Measurements from ENCODE around the gene CUEDC1.

The CUEDC1 gene

DNA sequence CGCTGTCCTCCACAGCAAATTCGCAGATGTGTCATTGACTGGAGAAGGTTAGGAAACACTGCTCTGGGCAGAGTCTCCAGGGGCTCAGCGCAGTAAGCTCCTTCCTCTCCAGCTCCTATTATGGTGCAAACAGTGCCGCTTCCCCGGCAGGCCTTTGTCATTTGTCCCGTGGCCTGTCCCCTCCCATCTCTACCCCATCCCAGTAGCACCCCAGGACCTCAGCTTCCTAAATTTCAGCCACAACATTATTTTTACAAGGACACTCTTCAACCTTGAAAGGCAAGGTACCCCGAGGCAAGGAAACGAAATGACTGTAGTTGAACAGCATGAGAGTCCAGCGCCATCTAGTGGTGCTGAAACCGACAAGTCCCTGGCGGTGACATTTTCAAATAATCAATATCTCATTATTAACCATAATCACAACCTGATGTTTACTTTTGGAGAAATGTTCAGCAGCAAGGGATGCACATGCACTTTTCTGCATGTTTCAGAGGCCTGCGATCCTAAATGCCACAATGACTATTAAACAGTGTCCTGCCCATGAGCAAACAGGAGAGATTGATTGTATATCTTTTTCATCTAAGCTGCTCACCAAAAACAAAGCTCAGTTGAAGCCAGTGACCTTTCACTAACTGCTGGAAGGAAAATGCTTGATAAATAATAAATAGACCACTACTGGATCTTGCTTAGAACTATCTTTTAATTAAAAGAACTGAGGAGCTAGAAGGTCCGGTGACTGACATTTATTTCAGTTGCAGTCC, 121.9 kb downstream of the CUEDC1 start:
- peak; percentile 45 for DNase-seq (ENCODE audit: low read depth, low spot score)

DNA sequence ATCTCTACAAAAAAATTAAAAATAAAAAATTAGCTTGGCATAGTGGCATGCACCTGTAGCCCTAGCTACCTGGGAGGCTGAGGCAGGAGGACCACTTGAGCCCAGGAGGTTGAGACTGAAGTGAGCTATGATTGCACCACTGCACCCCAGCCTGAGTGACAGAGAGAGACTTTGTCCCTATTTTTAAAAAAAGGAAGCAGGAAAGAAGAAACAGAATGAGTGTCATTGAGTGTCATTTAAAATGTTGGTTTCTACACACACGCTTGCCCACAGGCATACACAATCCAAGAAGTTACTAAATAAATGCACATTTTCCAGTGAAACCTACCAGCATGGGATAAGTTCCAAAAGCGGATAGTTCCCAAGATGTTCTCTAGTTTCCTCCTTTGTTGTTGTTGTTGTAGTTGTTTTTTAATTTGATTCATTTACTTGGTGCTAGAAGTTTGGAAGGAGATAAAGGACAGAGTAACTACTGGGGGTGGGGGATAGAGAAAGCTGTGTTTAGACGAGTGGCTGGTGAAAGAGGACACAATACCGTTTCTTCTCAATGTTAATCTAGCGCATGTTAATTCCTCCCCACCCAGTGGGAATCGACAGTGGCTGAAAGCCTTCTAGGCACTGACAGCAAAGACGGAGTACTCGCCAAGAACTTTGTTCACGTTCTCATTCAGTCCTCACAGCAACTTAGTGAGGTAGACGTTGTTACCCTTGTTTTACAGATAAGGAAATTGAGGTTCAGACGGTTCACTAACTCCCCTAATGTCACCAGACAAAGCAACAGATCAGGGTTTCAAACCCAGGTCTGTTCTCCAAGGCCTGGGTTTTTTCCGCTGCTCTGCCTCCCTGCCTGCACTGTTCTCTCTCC, 122.7 kb downstream of the CUEDC1 start:
- no peak for DNase-seq (ENCODE audit: low read depth, low spot score)

DNA sequence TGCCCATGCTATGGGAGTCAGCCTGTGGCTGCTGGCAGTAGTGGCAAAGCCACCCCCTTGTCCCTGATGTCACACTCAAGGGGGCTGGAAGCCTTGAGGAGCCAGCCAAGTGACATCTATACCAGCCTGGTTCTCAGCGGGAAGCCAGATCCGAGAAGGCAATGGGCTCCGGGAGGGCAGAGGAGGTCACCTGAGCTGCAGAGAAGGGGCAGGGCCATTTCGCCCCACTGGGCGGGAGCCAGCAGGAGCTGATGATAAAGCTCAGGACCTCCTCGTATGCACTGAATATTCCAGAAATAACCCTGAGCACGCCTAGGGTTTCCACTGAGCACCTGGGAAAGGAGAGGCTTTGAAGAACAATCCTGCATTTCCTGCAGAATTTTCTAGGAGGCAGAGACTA, 124.3 kb downstream of the CUEDC1 start:
- DNase-seq (ENCODE audit: low read depth, low spot score), result no peak

DNA sequence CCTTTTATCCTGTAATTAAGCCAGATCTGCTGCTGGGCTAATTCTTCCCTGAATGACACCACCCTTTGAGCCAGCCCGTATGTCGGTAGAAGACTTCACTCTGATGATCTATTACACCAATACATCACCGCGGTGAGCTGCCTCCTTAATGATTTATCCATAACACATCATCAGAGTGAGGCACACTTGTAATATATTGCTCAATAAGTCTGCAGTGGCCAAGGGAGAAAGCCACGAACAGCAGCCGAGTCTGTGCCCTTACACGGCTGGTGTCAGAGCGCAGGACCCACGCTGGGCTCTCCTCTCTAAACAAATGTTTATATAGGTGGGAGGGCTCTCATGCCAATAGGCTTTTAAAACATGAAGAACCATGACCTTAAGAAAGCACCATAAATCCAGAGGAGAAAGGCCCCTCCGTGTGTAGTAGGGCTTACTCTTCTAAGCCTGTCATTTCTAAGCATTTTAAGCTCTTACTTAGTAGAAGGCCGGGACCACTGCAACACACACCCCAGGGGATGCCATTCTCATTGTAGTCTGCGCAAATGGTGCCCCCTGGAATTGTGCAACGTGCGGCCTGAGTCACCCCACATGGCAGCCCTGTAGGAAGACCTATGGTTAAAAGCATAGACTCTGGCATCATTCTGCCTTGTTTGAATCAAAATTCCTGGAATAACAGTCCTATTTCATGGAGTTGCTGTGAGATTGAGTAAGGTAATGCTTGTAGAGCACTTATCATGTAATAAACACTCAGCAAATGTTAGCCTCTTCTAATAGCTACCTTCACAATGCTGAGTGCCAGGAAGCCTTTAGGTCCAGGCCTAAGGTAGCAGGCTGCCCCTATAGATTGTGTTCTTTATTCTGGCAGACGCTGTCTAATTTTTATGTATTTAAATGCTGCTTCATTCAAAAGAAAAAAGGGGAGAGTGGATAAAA, 131.5 kb downstream of the CUEDC1 start:
- no peak for DNase-seq (ENCODE audit: low read depth, low spot score)

DNA sequence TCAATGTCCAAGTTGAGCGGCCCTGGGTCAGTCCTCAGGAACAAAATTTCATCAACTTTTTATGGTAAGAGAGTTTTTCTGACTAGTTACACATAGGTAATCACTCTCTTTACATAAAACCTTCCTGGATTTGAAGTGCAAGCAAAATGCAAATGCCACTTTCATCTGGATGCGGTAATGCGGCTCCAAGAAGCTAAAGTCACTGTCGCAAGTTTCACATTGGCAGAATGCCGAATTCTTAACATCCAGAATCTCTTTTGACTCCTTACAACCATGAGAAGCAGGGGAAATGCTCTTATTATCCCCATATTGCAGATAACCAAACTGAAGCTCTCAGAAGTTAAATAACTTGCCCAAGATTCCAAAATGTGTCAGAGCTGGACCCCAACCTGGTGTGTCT, 135.3 kb downstream of the CUEDC1 start:
- DNase-seq (ENCODE audit: low read depth, low spot score), result no peak

DNA sequence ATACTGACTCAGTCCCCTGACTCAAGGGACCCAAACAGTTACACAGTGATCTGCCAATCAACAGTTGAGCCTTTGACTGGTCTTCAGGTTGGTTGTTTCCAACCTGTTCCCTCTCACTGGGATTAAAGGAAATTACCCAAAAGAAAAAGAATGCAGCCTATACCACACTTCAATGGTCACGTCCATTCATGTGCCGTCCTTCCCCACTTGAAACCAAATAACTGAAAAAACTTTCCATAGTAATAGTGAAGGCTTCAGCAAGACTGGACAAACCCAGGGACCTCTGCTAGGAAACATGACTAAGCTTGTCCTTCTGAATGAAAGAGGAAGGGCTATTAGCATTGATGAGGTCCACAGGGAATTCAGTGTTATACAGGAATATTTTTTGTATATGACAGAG, 135.9 kb downstream of the CUEDC1 start:
- no peak for DNase-seq (ENCODE audit: low read depth, low spot score)

DNA sequence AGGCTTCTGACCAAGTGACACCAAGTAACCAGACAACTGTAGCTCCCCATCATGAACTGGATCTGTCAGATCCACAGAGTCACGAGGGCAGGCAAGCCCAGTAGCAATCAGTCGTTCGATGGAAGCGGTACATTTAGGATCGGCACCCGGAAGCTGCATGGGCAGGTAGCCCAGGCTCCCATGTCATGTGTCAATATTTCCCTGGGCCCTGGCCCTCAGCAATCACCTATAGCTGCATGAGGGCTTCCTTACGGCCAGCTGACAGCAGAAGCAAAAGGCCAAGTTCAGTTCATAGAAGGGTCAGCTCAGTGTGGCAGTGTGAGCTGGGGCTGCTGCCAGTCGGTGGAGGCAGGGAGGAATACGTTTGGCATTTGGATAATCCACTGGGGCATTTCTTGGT, 137.1 kb downstream of the CUEDC1 start:
- DNase-seq (ENCODE audit: low read depth, low spot score), result no peak

DNA sequence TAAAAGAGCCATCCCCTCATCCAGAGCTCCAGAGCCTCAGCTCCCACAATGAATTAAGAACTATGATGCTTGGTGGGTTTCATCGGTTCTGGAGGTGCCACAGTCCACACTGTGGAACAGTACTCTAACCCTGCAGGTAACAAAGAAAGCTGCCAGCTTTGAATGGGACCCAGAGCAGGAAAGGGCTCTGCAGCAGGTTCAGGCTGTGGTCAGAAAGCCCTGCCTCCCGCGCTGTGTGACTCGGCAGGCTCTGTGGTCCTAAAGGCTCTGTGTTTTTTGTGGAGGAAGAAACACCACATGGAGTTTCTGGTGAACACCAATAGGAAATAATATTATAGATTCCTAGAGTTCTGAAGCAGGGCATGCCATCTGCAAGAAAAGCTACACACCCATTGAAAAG, 137.9 kb downstream of the CUEDC1 start:
- DNase-seq (ENCODE audit: low read depth, low spot score), result no peak

DNA sequence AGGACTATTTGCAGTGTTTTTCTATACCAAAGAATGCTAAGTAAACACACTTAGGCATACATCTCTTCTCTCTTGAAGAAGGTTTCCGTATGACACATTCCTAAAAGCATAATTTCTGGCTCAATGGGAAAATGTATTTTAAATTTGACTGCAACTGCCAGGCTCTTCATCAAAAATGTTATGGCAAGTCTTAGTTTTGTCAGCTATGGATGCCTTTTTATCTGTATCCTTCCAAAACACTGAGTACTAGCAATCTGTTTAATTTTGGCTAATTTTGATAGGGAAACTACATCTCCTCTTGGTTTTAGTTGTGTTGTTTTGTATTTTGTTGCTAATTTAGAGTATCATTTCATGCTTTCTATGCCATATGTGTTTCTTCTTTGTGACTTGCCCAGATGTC, 140.8 kb downstream of the CUEDC1 start:
- no peak for DNase-seq (ENCODE audit: low read depth, low spot score)

DNA sequence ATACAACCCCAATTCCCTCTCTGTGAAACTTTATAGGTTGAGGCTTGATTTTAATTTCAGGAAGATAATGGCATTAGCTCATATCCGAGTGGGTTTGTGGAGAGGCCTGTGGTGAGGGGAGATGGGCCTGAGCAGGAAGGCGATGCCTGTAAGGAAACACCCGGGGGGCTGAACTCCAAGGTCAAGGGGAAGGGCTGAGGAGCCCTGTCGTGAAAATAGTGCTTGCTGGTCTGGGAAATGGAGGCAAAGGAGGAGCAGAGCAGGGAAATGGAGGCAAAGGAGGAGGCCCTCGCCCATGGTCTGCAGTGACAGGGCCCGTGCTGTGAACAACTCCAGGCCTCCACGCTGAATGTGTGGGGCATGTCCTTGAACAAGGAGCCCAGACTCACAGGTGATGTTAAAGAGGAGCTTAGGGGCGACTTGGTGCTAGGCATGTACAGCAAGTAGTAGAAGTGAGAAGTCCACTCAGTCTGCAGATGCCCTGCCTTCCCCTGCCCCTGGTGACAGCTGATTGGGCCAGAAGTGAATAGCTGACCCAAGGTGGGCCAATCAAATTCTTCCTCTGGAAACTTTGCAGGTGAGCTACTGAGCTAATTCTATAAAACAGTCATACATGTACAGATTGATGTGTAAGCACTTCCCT, 143.5 kb downstream of the CUEDC1 start:
- DNase-seq (ENCODE audit: low read depth, low spot score), result no peak

Measured in activated CD4-positive, CD25-positive, alpha-beta regulatory T cell treated with anti-CD3 and anti-CD28 coated beads, Interleukin-2, amount 50 U/mL, for 16 hours (primary cell).